Measurements from ENCODE around the gene ARSB.
"Not testable (repeated sequence)": the region's sequence is repeated elsewhere in the genome, so short reads cannot be mapped to it uniquely, and the experiment has no call there.

ARSB gene

GRCh38 chr5:78747705-78748359, 237.3 kb downstream of the ARSB start:
- peak; percentile 19 for DNase-seq (ENCODE audit: low spot score)

- DNase-seq (ENCODE audit: low spot score) = no peak
Measured at GRCh38 chr5:78747055-78747454, 238.1 kb downstream of the ARSB start.

DNA sequence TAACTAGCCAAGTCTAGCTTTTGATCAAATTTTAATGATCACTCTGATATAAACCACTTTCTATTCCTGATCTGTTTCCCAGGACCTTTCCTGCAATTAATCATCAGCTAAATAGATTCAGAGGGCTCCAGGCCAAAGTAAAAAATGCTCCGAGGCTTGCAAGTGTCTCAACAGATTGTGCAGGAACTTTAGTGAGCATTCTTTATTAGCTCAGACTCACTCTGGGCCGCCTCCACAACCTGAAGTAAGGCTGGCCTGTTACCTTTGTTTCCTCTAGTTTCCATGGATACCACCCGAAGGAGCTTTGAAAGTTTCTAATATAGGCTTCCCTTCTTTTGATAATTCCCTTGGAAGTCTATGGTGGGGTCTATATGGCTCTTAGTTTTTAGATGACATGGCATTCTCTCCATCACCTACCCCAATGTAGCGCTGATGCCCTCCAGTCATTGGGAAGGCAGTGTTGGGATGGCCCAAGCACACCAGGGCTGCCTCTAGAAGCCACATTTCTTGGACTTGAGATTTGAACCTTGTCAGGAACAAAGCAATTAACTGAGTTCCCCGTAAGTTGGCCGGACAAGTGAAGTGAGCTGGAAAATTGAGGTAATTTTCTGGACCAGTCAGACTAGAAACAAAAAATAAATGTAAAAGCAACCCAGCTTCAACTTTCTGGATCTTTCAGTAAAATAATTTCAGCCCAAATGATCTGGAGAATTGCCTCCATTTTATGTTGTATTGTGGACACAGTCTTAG, 238.9 kb downstream of the ARSB start:
- DNase-seq (ENCODE audit: low spot score) = no peak

DNA sequence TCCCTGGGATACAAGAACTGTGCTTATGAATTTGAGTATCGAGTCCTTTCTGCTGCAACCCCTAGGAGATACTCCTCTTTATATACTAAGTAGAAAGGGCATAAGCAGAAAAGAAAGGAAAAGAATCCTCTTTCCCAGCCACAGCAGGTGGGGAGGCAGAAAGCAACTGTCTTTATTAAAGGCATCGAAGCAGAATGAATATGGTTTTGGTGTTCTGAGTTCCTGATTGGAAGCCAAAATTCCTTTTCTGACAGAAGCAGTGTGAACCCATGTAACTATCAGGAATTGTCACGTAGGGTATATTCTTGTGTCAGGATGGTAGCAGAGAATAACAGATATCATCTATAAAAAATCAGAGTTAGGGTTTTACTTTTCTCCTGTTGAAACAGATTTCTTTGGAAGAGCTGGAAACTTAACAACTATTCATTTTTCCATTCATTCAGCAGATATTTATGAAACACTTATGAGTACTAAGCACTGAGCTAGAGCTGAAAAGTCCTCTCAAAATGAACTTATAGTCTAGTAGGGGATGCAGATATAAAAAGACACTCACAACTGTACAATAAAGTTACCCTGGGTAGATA, 240.1 kb downstream of the ARSB start:
- no peak for DNase-seq (ENCODE audit: low spot score)

GRCh38 chr5:78741019-78741418, 244.1 kb downstream of the ARSB start:
- no peak for DNase-seq (ENCODE audit: low spot score)

DNA sequence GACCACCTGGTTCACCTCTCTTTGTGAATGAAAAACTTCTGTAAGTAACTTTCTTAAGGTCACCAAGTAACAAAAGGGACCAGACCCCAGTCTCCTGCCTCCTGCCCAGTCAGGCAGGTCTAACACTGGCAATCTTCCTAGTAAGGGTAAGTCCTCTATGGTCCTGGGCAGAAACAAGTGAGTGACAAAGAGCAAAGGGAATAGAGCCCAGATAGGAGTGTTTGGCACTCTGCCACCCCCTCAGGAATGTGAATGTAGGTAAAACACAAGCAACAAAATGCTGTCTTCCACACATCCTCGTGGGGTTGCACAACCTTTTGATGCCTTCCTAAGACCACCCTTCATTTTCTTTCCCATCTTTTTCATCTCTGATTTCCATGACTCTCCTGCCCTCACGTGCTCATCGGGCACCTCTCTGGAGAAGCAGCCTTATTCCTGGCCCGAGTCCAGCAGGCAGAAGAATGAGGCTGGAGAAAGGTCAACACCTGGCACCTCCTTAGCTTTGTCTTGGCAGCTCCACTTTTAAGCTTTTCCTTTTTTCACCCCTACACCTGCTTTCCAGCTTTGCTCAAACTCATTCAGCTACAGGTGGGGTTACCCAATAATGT, 246.3 kb downstream of the ARSB start:
- DNase-seq (ENCODE audit: low spot score) = no peak

GRCh38 chr5:78738104-78738503, 247.0 kb downstream of the ARSB start:
- DNase-seq (ENCODE audit: low spot score) = no peak

GRCh38 chr5:78735834-78736463, 249.2 kb downstream of the ARSB start:
- no peak for DNase-seq (ENCODE audit: low spot score)

DNA sequence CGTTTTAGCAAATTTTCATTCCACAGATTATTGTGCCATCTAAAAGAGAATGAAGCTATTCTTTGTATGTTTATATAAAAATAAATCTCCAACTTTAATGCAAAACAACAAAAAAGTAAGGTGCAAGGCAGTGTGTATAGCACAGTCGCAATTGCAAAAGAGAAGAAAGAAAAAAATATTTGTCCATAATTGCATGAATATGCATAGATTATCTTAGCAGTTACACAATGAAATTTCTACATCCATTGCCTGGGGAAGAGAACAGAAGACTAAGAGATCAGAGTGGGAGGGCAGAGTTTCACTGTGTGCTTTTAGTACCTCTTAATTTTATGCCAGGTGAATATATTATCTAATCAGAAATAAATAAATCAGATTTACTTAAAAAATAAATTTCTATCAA, 250.2 kb downstream of the ARSB start:
- DNase-seq (ENCODE audit: low spot score) = no peak

DNA sequence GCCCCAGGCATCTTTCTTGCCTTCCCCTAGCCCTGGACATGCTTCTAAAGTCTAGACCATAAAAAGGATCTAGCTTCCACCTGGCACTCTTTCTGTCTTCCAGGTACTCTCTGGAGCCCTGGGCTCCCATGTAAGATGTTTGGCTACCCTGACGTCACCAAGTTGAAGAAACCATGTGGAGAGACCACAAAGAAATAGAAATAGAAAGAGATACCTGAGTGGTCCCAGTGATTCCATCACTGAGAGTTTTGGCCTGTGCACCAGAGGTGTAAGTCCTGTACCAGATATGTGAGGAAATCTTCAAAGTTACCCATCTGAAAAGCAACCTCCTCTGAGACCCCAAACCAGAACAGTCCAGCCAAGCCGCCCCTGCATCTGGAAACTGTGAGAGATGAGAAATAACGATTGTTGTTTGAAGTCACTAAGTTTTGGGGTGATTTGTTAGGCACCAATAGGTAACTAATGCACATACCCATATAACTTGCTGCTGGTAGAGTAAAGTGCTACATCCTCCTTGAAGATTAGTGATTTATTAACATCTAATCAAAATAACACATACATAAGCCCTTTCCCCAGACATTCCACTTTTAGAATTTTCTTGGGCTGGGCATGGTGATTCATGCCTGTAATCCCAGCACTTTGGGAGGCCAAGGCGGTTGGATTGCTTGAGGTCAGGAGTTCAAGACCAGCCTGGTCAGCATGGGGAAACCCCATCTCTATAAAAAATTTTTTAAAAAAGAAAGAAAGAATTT, 250.8 kb downstream of the ARSB start:
- DNase-seq (ENCODE audit: low spot score) = no peak

DNA sequence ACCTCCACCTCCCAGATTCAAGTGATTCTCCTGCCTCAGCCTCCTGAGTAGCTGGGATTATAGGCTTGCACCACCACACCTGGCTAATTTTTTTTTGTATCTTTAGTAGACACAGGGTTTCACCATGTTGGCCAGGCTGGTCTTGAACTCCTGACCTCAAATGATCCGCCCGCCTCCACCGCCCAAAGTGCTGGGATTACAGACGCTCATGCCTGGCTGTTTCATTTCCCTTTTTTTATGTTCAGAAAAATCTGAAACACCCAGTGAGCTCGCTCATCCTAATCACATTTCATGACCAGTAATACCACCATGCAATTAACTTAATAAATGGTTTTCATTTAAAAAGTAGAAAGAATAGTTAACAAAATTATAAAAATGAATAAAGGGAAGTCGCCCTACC, 252.4 kb downstream of the ARSB start:
- not testable (repeated sequence) for DNase-seq (ENCODE audit: low spot score)

GRCh38 chr5:78731884-78732283, 253.2 kb downstream of the ARSB start:
- DNase-seq (ENCODE audit: low spot score) = no peak

GRCh38 chr5:78730300-78731094, 254.6 kb downstream of the ARSB start:
- no peak for DNase-seq (ENCODE audit: low spot score)

DNA sequence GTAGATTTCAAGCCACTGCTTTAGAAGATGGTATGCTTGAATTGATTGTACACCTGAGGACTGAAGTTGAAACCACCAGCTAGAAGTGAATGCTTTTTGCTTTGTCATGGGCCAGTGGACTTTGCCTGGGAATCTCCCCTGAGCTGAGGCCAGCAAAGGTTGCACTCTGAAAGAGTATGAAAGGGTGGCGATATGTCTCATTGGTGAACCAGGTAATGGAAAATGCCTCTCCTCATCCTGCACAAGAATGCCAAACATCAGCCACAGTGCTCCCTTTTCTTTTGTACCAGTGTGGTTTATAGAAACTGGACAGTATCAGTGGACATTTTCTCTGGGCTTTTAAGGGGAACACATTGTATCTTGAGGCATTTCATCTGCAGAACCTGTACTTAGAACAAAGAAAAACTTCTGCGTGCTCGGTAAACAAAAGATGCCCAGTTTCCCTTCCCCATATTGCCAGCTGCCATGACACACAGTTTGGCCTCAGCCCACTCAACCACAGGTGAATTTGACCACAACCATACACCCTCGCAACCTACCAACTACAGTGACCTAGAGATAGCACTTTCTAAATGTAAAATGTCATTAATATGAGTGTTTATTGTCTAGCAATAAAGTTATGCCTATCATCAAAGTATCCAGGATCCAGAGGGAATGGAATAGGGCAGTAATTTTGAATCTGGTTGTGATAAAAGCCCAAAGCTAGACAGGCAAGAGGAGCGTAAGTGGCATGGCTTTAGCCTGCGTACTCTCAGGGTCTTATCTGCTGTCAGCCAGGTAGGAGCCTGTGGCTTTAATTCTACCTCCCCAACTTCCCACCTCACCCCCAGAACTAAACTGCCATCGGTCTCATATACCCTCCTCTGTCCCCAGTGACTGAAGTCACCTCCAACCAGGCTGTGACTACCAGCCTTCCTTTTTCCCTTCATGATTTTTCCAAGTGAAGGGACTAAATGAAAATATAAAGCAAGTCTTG, 257.0 kb downstream of the ARSB start:
- DNase-seq (ENCODE audit: low spot score) = no peak

All from iPS-NIHi11 (cell line).